Measurements from ENCODE around the gene ARHGAP26.
"Not testable (repeated sequence)": the region's sequence is repeated elsewhere in the genome, so short reads cannot be mapped to it uniquely, and the experiment has no call there.

Gene ARHGAP26

GRCh38 chr5:143203301-143203956, 433.3 kb downstream of the ARHGAP26 start:
- not testable (repeated sequence) for DNase-seq

- DNase-seq = no peak
These were observed 434.5 kb downstream of the ARHGAP26 start for GRCh38 chr5:143204474-143205246.

GRCh38 chr5:143205386-143205785, 435.2 kb downstream of the ARHGAP26 start:
- peak in 1 of 2 experiments; percentile 18 for DNase-seq

- no peak for DNase-seq
These were observed 435.7 kb downstream of the ARHGAP26 start for GRCh38 chr5:143205883-143206195.

GRCh38 chr5:143206196-143207053, 436.2 kb downstream of the ARHGAP26 start:
- no peak for DNase-seq

GRCh38 chr5:143207058-143207457, 436.9 kb downstream of the ARHGAP26 start:
- no peak for DNase-seq

GRCh38 chr5:143207563-143208364, 437.6 kb downstream of the ARHGAP26 start:
- DNase-seq = no peak

- DNase-seq = no peak
These were observed 438.1 kb downstream of the ARHGAP26 start for GRCh38 chr5:143208365-143208641.

GRCh38 chr5:143208781-143209510, 438.8 kb downstream of the ARHGAP26 start:
- no peak for DNase-seq

GRCh38 chr5:143209881-143210395, 439.8 kb downstream of the ARHGAP26 start:
- no peak for DNase-seq

- no peak for DNase-seq
These were observed 440.4 kb downstream of the ARHGAP26 start for GRCh38 chr5:143210576-143210975.

GRCh38 chr5:143212261-143212660, 442.1 kb downstream of the ARHGAP26 start:
- no peak for DNase-seq

- no peak for DNase-seq
These were observed 443.2 kb downstream of the ARHGAP26 start for GRCh38 chr5:143213231-143213850.

- no peak for DNase-seq
These were observed 443.7 kb downstream of the ARHGAP26 start for GRCh38 chr5:143213851-143214363.

- no peak for DNase-seq
These were observed 444.3 kb downstream of the ARHGAP26 start for GRCh38 chr5:143214458-143214857.

GRCh38 chr5:143214890-143215289, 444.7 kb downstream of the ARHGAP26 start:
- no peak for DNase-seq

GRCh38 chr5:143215690-143216089, 445.5 kb downstream of the ARHGAP26 start:
- no peak for DNase-seq

- DNase-seq = no peak
These were observed 446.0 kb downstream of the ARHGAP26 start for GRCh38 chr5:143216211-143216610.

GRCh38 chr5:143217065-143217803, 447.1 kb downstream of the ARHGAP26 start:
- no peak for DNase-seq

- no peak for DNase-seq
These were observed 447.6 kb downstream of the ARHGAP26 start for GRCh38 chr5:143217804-143218160.

All from SW 1271 (cell line).